Measurements from ENCODE around the gene CYTIP.

GRCh38 chr2:157427922-157428303 lies 16.0 kb downstream of the CYTIP start:
- no peak for TF ChIP-seq POLR2AphosphoS5 (IDR thresholded peaks at IDR 0.05; ENCODE audit: low read depth, low read length)
- no peak for TF ChIP-seq POLR2A (IDR thresholded peaks at IDR 0.05; ENCODE audit: low read depth, low read length)
- no peak for TF ChIP-seq TAF1 (IDR thresholded peaks at IDR 0.05; ENCODE audit: borderline replicate concordance, low read depth, low read length)
